Immature natural killer cell (primary cell): ENCODE results near the gene IKBKE. TPM values are rescaled to one million over a fixed set of nuclear protein-coding genes. Genes with fewer than 3 reads are reported as not detected.
A peak's percentile ranks its signal among the peaks of the same experiment; 100 is the strongest.

Experiments used
- DNase-seq, 3 donors: peaks; one replicate each; pipeline ENCODE4 v3.0.0; 2022; ENCODE audit warnings: mixed read lengths in 1 of 3
- H3K27ac Mint-ChIP-seq, 6 donors: one replicate each; pipeline ENCODE4 v1.8.0; 2020; ENCODE audit warnings: mixed read lengths in 6 of 6, mild to moderate bottlenecking in 5 of 6, inconsistent platforms in 4 of 6, moderate library complexity in 3 of 6
- H3K27me3 Mint-ChIP-seq, 3 donors: one replicate each; pipeline ENCODE4 v1.8.0; 2020 to 2021; ENCODE audit warnings: low read depth in 3 of 3, mild to moderate bottlenecking in 3 of 3, mixed read lengths in 3 of 3, moderate library complexity in 3 of 3, inconsistent platforms in 1 of 3
- H3K36me3 Mint-ChIP-seq, 3 donors: one replicate each; pipeline ENCODE4 v1.8.0; 2020; ENCODE audit warnings: mixed read lengths in 3 of 3, inconsistent platforms in 2 of 3, mild to moderate bottlenecking in 2 of 3
- H3K4me1 Mint-ChIP-seq, 2 donors: one replicate each; pipeline ENCODE4 v1.8.0; 2020; ENCODE audit warnings: inconsistent platforms in 2 of 2, mild to moderate bottlenecking in 2 of 2, mixed read lengths in 2 of 2, moderate library complexity in 1 of 2
- H3K4me3 Mint-ChIP-seq, 5 donors: one replicate each; pipeline ENCODE4 v1.8.0; 2020; ENCODE audit warnings: mild to moderate bottlenecking in 5 of 5, mixed read lengths in 5 of 5, inconsistent platforms in 3 of 5, moderate library complexity in 3 of 5
- H3K9me3 Mint-ChIP-seq, 6 donors: one replicate each; pipeline ENCODE4 v1.8.0; 2020; ENCODE audit warnings: mild to moderate bottlenecking in 6 of 6, mixed read lengths in 6 of 6, inconsistent platforms in 4 of 6, moderate library complexity in 3 of 6
- polyA plus RNA-seq, 3 donors: library from polyadenylated mRNA; unstranded; fragments of 300-500 nt; fragmentation: Illumina TruSeq; gene quantifications; one replicate each; pipeline ENCODE4 v1.2.3, GENCODE V29; 2021

The IKBKE gene
- polyA plus RNA-seq, 3 donors from 2014 or later: 21.1 to 29.7 (median 28.3) TPM

- Mint-ChIP-seq H3K36me3 (peaks cover 4 to 46% (median 18%) of the 10 kb centered on the region in 3 donors), H3K4me3 (no peak overlapping the region), H3K27me3 (peaks cover 0 to 3% (median 0%) of the 10 kb centered on the region in 3 donors), H3K4me1 (peaks cover 0 to 5% of the 10 kb centered on the region in 2 donors), H3K27ac (no peak overlapping the region), H3K9me3 (no peaks in the 10 kb centered on the region)
- no peak for DNase-seq
These were observed 12.7 kb upstream of the IKBKE start for GRCh38 chr1:206457408-206458120.

- peak overlapping the region in 1 of 6 donors; percentile 54 for H3K27ac Mint-ChIP-seq
- H3K9me3 Mint-ChIP-seq: no peaks in the 10 kb centered on the region
- no peak for DNase-seq
- H3K36me3 Mint-ChIP-seq: peaks cover 4 to 36% (median 13%) of the 10 kb centered on the region in 3 donors
- H3K4me3 Mint-ChIP-seq: no peak overlapping the region
- peaks cover 0 to 4% (median 2%) of the 10 kb centered on the region in 3 donors for H3K27me3 Mint-ChIP-seq
- peaks cover 0 to 5% of the 10 kb centered on the region in 2 donors for H3K4me1 Mint-ChIP-seq
These were observed 10.6 kb upstream of the IKBKE start for GRCh38 chr1:206459703-206460102.

- H3K9me3 Mint-ChIP-seq: no peaks in the 10 kb centered on the region
- no peak overlapping the region for H3K27ac Mint-ChIP-seq
- peaks cover 0 to 5% of the 10 kb centered on the region in 2 donors for H3K4me1 Mint-ChIP-seq
- peaks cover 4 to 26% (median 8%) of the 10 kb centered on the region in 3 donors for H3K36me3 Mint-ChIP-seq
- peaks cover 0 to 2% (median 2%) of the 10 kb centered on the region in 3 donors for H3K27me3 Mint-ChIP-seq
- H3K4me3 Mint-ChIP-seq: no peak overlapping the region
- DNase-seq: no peak
These were observed 9.3 kb upstream of the IKBKE start for GRCh38 chr1:206460836-206461426.

- H3K27me3 Mint-ChIP-seq: peaks cover 2 to 7% (median 2%) of the 10 kb centered on the region in 3 donors
These were observed 8.4 kb upstream of the IKBKE start for GRCh38 chr1:206461602-206462455.

GRCh38 chr1:206463137-206463536 lies 7.1 kb upstream of the IKBKE start:
- H3K36me3 Mint-ChIP-seq: peaks cover 4 to 20% (median 8%) of the 10 kb centered on the region in 3 donors
- no peaks in the 10 kb centered on the region for H3K9me3 Mint-ChIP-seq
- H3K27ac Mint-ChIP-seq: no peak overlapping the region
- no peaks in the 10 kb centered on the region for H3K4me1 Mint-ChIP-seq
- peaks cover 2 to 12% (median 5%) of the 10 kb centered on the region in 3 donors for H3K27me3 Mint-ChIP-seq
- no peak for DNase-seq
- no peak overlapping the region for H3K4me3 Mint-ChIP-seq

More at GRCh38 chr1:206461602-206462455, 8.4 kb upstream of the IKBKE start:
- DNase-seq: peak; percentile 52 to 60 (median 57)
- H3K27ac Mint-ChIP-seq: peak overlapping the region in 2 of 6 donors; percentile 51 to 63
- peaks cover 0 to 4% of the 10 kb centered on the region in 2 donors for H3K4me1 Mint-ChIP-seq
- no peaks in the 10 kb centered on the region for H3K9me3 Mint-ChIP-seq
- no peak overlapping the region for H3K4me3 Mint-ChIP-seq
- peaks cover 4 to 21% (median 8%) of the 10 kb centered on the region in 3 donors for H3K36me3 Mint-ChIP-seq

- Mint-ChIP-seq H3K4me1 (no peaks in the 10 kb centered on the region), H3K36me3 (peaks cover 4 to 13% (median 8%) of the 10 kb centered on the region in 3 donors), H3K4me3 (no peak overlapping the region), H3K27me3 (peaks cover 2 to 12% (median 5%) of the 10 kb centered on the region in 3 donors), H3K27ac (no peak overlapping the region), H3K9me3 (no peaks in the 10 kb centered on the region)
- DNase-seq: no peak
These were observed 6.4 kb upstream of the IKBKE start for GRCh38 chr1:206463911-206464310.

GRCh38 chr1:206464456-206464964 lies 5.8 kb upstream of the IKBKE start:
- DNase-seq: no peak
- Mint-ChIP-seq H3K9me3 (no peaks in the 10 kb centered on the region), H3K27ac (peak overlapping the region in 1 of 6 donors; percentile 3), H3K4me1 (peaks cover 0 to 4% of the 10 kb centered on the region in 2 donors), H3K36me3 (peaks cover 4 to 8% (median 8%) of the 10 kb centered on the region in 3 donors), H3K27me3 (peaks cover 2 to 12% (median 5%) of the 10 kb centered on the region in 3 donors), H3K4me3 (no peak overlapping the region)

GRCh38 chr1:206465951-206466350 lies 4.3 kb upstream of the IKBKE start:
- no peak overlapping the region for H3K27ac Mint-ChIP-seq
- H3K27me3 Mint-ChIP-seq: peaks cover 8 to 12% (median 11%) of the 10 kb centered on the region in 3 donors
- H3K36me3 Mint-ChIP-seq: peaks cover 3 to 4% (median 4%) of the 10 kb centered on the region in 3 donors
- no peaks in the 10 kb centered on the region for H3K9me3 Mint-ChIP-seq
- no peak overlapping the region for H3K4me3 Mint-ChIP-seq
- no peak for DNase-seq
- peaks cover 14 to 17% of the 10 kb centered on the region in 2 donors for H3K4me1 Mint-ChIP-seq

- H3K4me1 Mint-ChIP-seq: peaks cover 24 to 28% of the 10 kb centered on the region in 2 donors
These were observed 3.2 kb upstream of the IKBKE start for GRCh38 chr1:206466840-206467649.

GRCh38 chr1:206467915-206468314 lies 2.4 kb upstream of the IKBKE start:
- Mint-ChIP-seq H3K27me3 (peaks cover 8 to 12% (median 9%) of the 10 kb centered on the region in 3 donors), H3K36me3 (no peaks in the 10 kb centered on the region), H3K4me3 (no peak overlapping the region), H3K9me3 (no peaks in the 10 kb centered on the region), H3K27ac (no peak overlapping the region), H3K4me1 (peaks cover 33 to 37% of the 10 kb centered on the region in 2 donors)
- DNase-seq: no peak

More at GRCh38 chr1:206466840-206467649, 3.2 kb upstream of the IKBKE start:
- H3K9me3 Mint-ChIP-seq: no peaks in the 10 kb centered on the region
- H3K4me3 Mint-ChIP-seq: peak overlapping the region in 1 of 5 donors; percentile 44
- H3K36me3 Mint-ChIP-seq: no peaks in the 10 kb centered on the region
- DNase-seq: no peak
- peaks cover 8 to 12% (median 9%) of the 10 kb centered on the region in 3 donors for H3K27me3 Mint-ChIP-seq
- no peak overlapping the region for H3K27ac Mint-ChIP-seq

GRCh38 chr1:206468571-206468970 lies 1.7 kb upstream of the IKBKE start:
- Mint-ChIP-seq H3K27me3 (peaks cover 6 to 12% (median 8%) of the 10 kb centered on the region in 3 donors), H3K27ac (no peak overlapping the region), H3K4me1 (peaks cover 37 to 41% of the 10 kb centered on the region in 2 donors), H3K9me3 (no peaks in the 10 kb centered on the region), H3K36me3 (no peaks in the 10 kb centered on the region), H3K4me3 (peak overlapping the region in 3 of 5 donors; percentile 1 to 33 (median 28))
- DNase-seq: no peak

- peak overlapping the region; percentile 89 to 97 (median 92) for H3K4me3 Mint-ChIP-seq
- DNase-seq: no peak
- peaks cover 37 to 41% of the 10 kb centered on the region in 2 donors for H3K4me1 Mint-ChIP-seq
- H3K27ac Mint-ChIP-seq: peak overlapping the region in 5 of 6 donors; percentile 83 to 92 (median 87)
- H3K27me3 Mint-ChIP-seq: peaks cover 6 to 12% (median 8%) of the 10 kb centered on the region in 3 donors
- no peaks in the 10 kb centered on the region for H3K36me3 Mint-ChIP-seq
- no peaks in the 10 kb centered on the region for H3K9me3 Mint-ChIP-seq
These were observed 804 bp upstream of the IKBKE start for GRCh38 chr1:206469411-206469932.
